Naive thymus-derived CD8-positive, alpha-beta T cell (primary cell): ENCODE results near the gene BCAP31. TPM values are rescaled to one million over a fixed set of nuclear protein-coding genes. Genes with fewer than 3 reads are reported as not detected.

Experiments used
- ATAC-seq, 2 donors: fragments of 150-1000 bp; cut with Tn5 transposase in 1 of 2; sonication (Bioruptor Pico), chemical (Tn5 transposase) in 1 of 2; 1 replicate in 1 of 2; 2 replicates in 1 of 2; pipeline ENCODE4 v1.10.0; 2021; ENCODE audit warnings: mild to moderate bottlenecking in 2 of 2, moderate library complexity in 2 of 2
- POLR2A ChIA-PET: fragments of 350-600 bp; sonication (Branson Sonifier 250); formaldehyde crosslinking; loops from one replicate; lab custom pipeline; 2021; ENCODE audit warnings: antibody characterized with exemption; lab: Charles Lee
- DNase-seq, 10 donors: peaks; one replicate each; pipeline versions ENCODE4 v3.0.0 to v3.0.0-alpha.2; 2020 to 2022
- H3K27ac Mint-ChIP-seq, 10 donors: one replicate each; pipeline ENCODE4 v1.8.0; 2020 to 2022; ENCODE audit warnings: mild to moderate bottlenecking in 10 of 10, mixed read lengths in 10 of 10, moderate library complexity in 4 of 10, inconsistent platforms in 1 of 10
- H3K27me3 Mint-ChIP-seq, 5 donors: one replicate each; pipeline ENCODE4 v1.8.0; 2021 to 2022; ENCODE audit warnings: mixed read lengths in 5 of 5
- H3K36me3 Mint-ChIP-seq, 3 donors: one replicate each; pipeline ENCODE4 v1.8.0; 2020 to 2022; ENCODE audit warnings: mixed read lengths in 3 of 3, mild to moderate bottlenecking in 2 of 3, inconsistent platforms in 1 of 3
- H3K4me1 Mint-ChIP-seq, 4 donors: one replicate each; pipeline ENCODE4 v1.8.0; 2021 to 2022; ENCODE audit warnings: mixed read lengths in 4 of 4
- H3K4me3 Mint-ChIP-seq, 10 donors: one replicate each; pipeline ENCODE4 v1.8.0; 2020 to 2022; ENCODE audit warnings: mild to moderate bottlenecking in 10 of 10, mixed read lengths in 10 of 10, moderate library complexity in 6 of 10, inconsistent platforms in 1 of 10
- H3K9me3 Mint-ChIP-seq, 9 donors: one replicate each; pipeline ENCODE4 v1.8.0; 2020 to 2022; ENCODE audit warnings: mixed read lengths in 9 of 9, mild to moderate bottlenecking in 3 of 9, inconsistent platforms in 1 of 9, moderate library complexity in 1 of 9
- polyA plus RNA-seq, 3 donors: library from polyadenylated mRNA; unstranded; fragments of 300-500 nt; fragmentation: Illumina TruSeq; gene quantifications; one replicate each; pipeline ENCODE4 v1.2.3, GENCODE V29; 2021
- total RNA-seq, 8 experiments: library from RNA in 2 of 8; stranded (reverse) in 2 of 8; gene quantifications; one replicate each; pipeline ENCODE4 v1.2.3 and lab custom pipeline; 2021 to 2026

BCAP31 gene
- total RNA-seq (100 to 1,000 TPM; 108 to 118 TPM), polyA plus RNA-seq (100 to 1,000 TPM; 298 to 328 (median 319) TPM), total RNA-seq (lab: John Stamatoyannopoulos, UW) (38.4 to 108 (median 69.4) reads per million in 6 experiments)

- DNase-seq (peak; percentile 80 to 92 (median 88)), ATAC-seq (peak; percentile 66 to 76)
- H3K36me3 Mint-ChIP-seq, result peaks cover 0 to 20% (median 2%) of the 10 kb centered on the region in 3 donors
- POLR2A ChIA-PET, result interaction anchor here (0.6 to 0.8 kb wide), 3 partner anchors 155 to 818 kb away, joined by 3 to 5 read pairs (median 4); no protein-coding TSS in a partner anchor
- H3K9me3 Mint-ChIP-seq, result no peaks in the 10 kb centered on the region
- H3K27me3 Mint-ChIP-seq, result no peaks in the 10 kb centered on the region
- peaks cover 3 to 47% (median 35%) of the 10 kb centered on the region in 4 donors for H3K4me1 Mint-ChIP-seq
- H3K4me3 Mint-ChIP-seq, result peak within 1 kb of the TSS; percentile 77 to 92 (median 86)
- H3K27ac Mint-ChIP-seq, result peak within 1 kb of the TSS; percentile 31 to 92 (median 83)
Measured at GRCh38 chrX:153724252-153725038, at the start of gene BCAP31, which contains the start of gene ABCD1. TSS of gene BCAP31 (minus strand) at chrX:153724387. CDS start at chrX:153723244, 1,143 bp downstream. TSS of gene ABCD1 (plus strand) at chrX:153724856. CDS start at chrX:153725267, 411 bp downstream.

- Mint-ChIP-seq H3K9me3 (no peaks in the 10 kb centered on the region), H3K36me3 (no peaks in the 10 kb centered on the region), H3K27me3 (no peaks in the 10 kb centered on the region), H3K4me1 (peaks cover 0 to 2% (median 1%) of the 10 kb centered on the region in 4 donors), H3K27ac (no peak overlapping the region), H3K4me3 (no peak overlapping the region)
- POLR2A ChIA-PET, result no interaction called here
- DNase-seq (no peak), ATAC-seq (no peak)
Measured at GRCh38 chrX:153773218-153773611, 49.0 kb upstream of the BCAP31 start.

GRCh38 chrX:153772316-153773217, 48.4 kb upstream of the BCAP31 start:
- DNase-seq, result no peak
- no peaks in the 10 kb centered on the region for H3K27me3 Mint-ChIP-seq
- H3K36me3 Mint-ChIP-seq, result no peaks in the 10 kb centered on the region
- H3K4me1 Mint-ChIP-seq, result peaks cover 3 to 8% (median 4%) of the 10 kb centered on the region in 4 donors
- no peak overlapping the region for H3K27ac Mint-ChIP-seq
- H3K4me3 Mint-ChIP-seq, result no peak overlapping the region
- no peak for ATAC-seq
- no peaks in the 10 kb centered on the region for H3K9me3 Mint-ChIP-seq
- POLR2A ChIA-PET, result interaction anchor here (0.5 kb wide), 2 partner anchors 18 to 279 kb away, joined by 3 to 7 read pairs; no protein-coding TSS in a partner anchor

GRCh38 chrX:153771415-153772315, 47.5 kb upstream of the BCAP31 start:
- Mint-ChIP-seq H3K4me3 (no peak overlapping the region), H3K27ac (no peak overlapping the region), H3K36me3 (no peaks in the 10 kb centered on the region), H3K9me3 (no peaks in the 10 kb centered on the region), H3K27me3 (no peaks in the 10 kb centered on the region), H3K4me1 (peaks cover 3 to 9% (median 5%) of the 10 kb centered on the region in 4 donors)
- POLR2A ChIA-PET, result no interaction called here
- DNase-seq, result no peak
- ATAC-seq, result no peak

GRCh38 chrX:153770601-153771414, 46.6 kb upstream of the BCAP31 start:
- Mint-ChIP-seq H3K4me3 (no peak overlapping the region), H3K36me3 (no peaks in the 10 kb centered on the region), H3K9me3 (no peaks in the 10 kb centered on the region), H3K4me1 (peaks cover 5 to 16% (median 13%) of the 10 kb centered on the region in 4 donors), H3K27ac (no peak overlapping the region), H3K27me3 (no peaks in the 10 kb centered on the region)
- DNase-seq (no peak), ATAC-seq (no peak)
- POLR2A ChIA-PET, result no interaction called here

- peaks cover 5 to 16% (median 13%) of the 10 kb centered on the region in 4 donors for H3K4me1 Mint-ChIP-seq
Measured at GRCh38 chrX:153769865-153770600, 45.8 kb upstream of the BCAP31 start.

GRCh38 chrX:153769158-153769864, 45.1 kb upstream of the BCAP31 start:
- DNase-seq, result no peak
- no peak for ATAC-seq
- peak overlapping the region in 1 of 10 donors; percentile 15 for H3K27ac Mint-ChIP-seq
- POLR2A ChIA-PET, result interaction anchor here (0.6 kb wide), 1 partner anchor 182 kb away, joined by 3 read pairs; no protein-coding TSS in a partner anchor
- H3K9me3 Mint-ChIP-seq, result no peaks in the 10 kb centered on the region
- H3K27me3 Mint-ChIP-seq, result no peaks in the 10 kb centered on the region
- H3K36me3 Mint-ChIP-seq, result no peaks in the 10 kb centered on the region
- no peak overlapping the region for H3K4me3 Mint-ChIP-seq
- peaks cover 5 to 16% (median 13%) of the 10 kb centered on the region in 4 donors for H3K4me1 Mint-ChIP-seq

More at GRCh38 chrX:153769865-153770600, 45.8 kb upstream of the BCAP31 start:
- POLR2A ChIA-PET, result no interaction called here
- DNase-seq, result no peak
- H3K27me3 Mint-ChIP-seq, result no peaks in the 10 kb centered on the region
- ATAC-seq, result no peak
- H3K9me3 Mint-ChIP-seq, result no peaks in the 10 kb centered on the region
- no peak overlapping the region for H3K4me3 Mint-ChIP-seq
- peak overlapping the region in 1 of 10 donors; percentile 18 for H3K27ac Mint-ChIP-seq
- H3K36me3 Mint-ChIP-seq, result no peaks in the 10 kb centered on the region

GRCh38 chrX:153768311-153769157, 44.3 kb upstream of the BCAP31 start:
- peak overlapping the region in 4 of 10 donors; percentile 59 to 62 (median 60) for H3K4me3 Mint-ChIP-seq
- ATAC-seq (no peak), DNase-seq (no peak)
- no peaks in the 10 kb centered on the region for H3K36me3 Mint-ChIP-seq
- POLR2A ChIA-PET, result interaction anchor here (0.6 kb wide), 1 partner anchor 183 kb away, joined by 3 read pairs; no protein-coding TSS in a partner anchor
- no peaks in the 10 kb centered on the region for H3K9me3 Mint-ChIP-seq
- H3K27me3 Mint-ChIP-seq, result no peaks in the 10 kb centered on the region
- peak overlapping the region in 4 of 10 donors; percentile 41 to 70 (median 57) for H3K27ac Mint-ChIP-seq
- H3K4me1 Mint-ChIP-seq, result peaks cover 8 to 22% (median 17%) of the 10 kb centered on the region in 4 donors

- Mint-ChIP-seq H3K4me1 (peaks cover 8 to 22% (median 17%) of the 10 kb centered on the region in 4 donors), H3K27ac (peak overlapping the region in 1 of 10 donors; percentile 66), H3K27me3 (no peaks in the 10 kb centered on the region), H3K9me3 (no peaks in the 10 kb centered on the region), H3K4me3 (peak overlapping the region in 2 of 10 donors; percentile 61 to 62), H3K36me3 (no peaks in the 10 kb centered on the region)
- POLR2A ChIA-PET, result no interaction called here
- DNase-seq (no peak), ATAC-seq (no peak)
Measured at GRCh38 chrX:153767674-153768055, 43.5 kb upstream of the BCAP31 start.
